CD4-positive, alpha-beta T cell treated with Interferon gamma for 1 hour (primary cell): ENCODE data around the gene VPS35L.
A peak's percentile ranks its signal among the peaks of the same experiment; 100 is the strongest.

ENCODE experiments used
- DNase-seq: peaks from one replicate; pipeline ENCODE4 v3.0.0-alpha.2; 2020

The VPS35L gene, protein sequence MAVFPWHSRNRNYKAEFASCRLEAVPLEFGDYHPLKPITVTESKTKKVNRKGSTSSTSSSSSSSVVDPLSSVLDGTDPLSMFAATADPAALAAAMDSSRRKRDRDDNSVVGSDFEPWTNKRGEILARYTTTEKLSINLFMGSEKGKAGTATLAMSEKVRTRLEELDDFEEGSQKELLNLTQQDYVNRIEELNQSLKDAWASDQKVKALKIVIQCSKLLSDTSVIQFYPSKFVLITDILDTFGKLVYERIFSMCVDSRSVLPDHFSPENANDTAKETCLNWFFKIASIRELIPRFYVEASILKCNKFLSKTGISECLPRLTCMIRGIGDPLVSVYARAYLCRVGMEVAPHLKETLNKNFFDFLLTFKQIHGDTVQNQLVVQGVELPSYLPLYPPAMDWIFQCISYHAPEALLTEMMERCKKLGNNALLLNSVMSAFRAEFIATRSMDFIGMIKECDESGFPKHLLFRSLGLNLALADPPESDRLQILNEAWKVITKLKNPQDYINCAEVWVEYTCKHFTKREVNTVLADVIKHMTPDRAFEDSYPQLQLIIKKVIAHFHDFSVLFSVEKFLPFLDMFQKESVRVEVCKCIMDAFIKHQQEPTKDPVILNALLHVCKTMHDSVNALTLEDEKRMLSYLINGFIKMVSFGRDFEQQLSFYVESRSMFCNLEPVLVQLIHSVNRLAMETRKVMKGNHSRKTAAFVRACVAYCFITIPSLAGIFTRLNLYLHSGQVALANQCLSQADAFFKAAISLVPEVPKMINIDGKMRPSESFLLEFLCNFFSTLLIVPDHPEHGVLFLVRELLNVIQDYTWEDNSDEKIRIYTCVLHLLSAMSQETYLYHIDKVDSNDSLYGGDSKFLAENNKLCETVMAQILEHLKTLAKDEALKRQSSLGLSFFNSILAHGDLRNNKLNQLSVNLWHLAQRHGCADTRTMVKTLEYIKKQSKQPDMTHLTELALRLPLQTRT

DNA sequence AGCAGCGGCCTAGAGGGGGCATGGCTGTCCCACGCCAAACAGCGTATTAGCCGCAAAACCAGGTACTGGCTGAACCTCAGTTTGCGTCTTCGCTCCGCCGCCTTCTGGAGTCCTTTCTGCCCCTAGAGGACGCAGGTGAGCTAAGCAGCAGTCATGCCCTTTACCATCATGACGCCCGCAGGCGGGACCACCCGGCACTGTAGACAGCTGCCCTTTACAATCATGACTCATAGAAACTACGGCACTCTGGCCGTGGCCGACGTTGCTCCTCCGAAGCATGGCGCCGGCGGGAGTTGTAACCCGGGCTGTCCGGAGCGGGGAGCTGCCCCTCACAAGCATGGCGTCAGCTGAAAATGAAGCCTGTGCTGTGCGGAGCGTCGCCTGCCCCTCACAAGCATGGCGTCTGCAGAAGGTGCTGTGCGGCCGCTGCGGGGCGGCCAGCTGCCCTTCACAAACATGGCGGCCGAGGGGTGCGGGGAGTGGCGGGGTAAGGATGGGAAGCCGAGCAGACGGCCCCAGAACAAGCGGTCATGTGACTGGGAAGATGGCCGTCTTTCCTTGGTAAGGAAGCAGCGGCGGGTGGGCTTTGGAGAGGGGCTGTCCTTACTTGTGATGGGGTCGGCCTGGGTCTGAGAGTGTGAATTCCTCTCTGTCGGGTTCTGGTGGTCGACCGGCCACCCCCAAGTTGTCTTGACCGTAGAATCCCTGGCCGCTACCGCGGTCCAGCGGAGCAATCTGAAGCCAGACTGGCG lies at the start of gene VPS35L:
Gene VPS35L, plus strand, starts transcription at position 518 of the 752 bp plus-strand sequence. Its CDS starts 27 bp downstream, at position 545.
- peak; percentile 97 for DNase-seq

DNA sequence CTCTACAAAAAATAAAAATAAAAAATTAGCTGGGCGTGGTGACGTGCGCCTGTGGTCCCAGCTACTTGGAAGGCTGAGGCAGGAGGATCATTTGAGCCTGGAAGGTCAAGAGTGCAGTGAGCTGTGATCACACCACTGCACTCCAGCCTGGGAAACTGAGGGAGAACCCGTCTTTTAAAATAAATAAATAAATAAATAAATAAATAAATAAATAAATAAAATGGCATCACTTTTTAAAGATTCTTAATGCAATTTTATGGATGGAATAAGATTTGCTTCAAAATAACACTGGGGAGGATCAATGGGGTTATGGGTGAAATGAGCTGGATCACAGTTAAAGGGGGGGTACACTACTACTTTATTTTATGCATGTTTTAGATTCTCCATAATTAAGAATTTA lies 48.5 kb upstream of the VPS35L start:
- DNase-seq: no peak

DNA sequence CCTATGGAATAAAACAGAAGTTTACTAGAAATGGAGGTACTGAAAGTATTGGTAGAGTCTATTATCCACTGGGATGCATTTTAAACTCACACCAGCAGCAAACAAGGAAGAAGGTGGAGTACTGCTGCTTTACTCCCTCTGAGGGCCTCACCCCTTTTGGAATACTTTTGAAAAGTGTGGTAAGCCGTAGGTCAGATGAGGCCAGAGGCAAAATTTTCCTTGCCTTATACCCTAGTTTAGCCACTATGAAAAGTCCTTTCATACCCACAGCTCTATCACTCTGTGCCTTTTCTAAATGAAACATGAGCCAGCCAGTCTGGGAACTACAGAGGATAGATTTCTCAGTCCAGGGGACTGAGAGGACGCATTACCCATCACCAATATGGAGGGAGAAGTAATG lies 47.6 kb upstream of the VPS35L start:
- no peak for DNase-seq

DNA sequence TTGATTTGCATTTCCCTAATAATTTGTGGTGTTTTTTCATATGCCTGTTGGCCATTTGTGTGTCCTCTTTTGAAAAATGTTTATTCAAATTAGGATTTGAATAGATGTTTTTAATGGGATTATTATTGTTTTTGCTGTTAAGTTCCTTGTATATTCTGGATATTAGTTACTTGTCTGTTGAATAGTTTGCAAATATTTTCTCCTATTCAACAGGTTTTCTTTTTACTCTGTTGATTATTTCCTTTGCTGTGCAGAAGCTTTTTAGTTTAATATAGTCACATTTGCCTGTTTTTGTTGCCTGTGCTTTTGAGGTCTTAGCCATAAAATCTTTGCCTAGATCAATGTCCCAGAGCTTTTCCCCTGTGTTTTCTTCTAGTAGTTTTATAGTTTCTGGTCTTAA lies 43.2 kb upstream of the VPS35L start:
- DNase-seq: no peak

DNA sequence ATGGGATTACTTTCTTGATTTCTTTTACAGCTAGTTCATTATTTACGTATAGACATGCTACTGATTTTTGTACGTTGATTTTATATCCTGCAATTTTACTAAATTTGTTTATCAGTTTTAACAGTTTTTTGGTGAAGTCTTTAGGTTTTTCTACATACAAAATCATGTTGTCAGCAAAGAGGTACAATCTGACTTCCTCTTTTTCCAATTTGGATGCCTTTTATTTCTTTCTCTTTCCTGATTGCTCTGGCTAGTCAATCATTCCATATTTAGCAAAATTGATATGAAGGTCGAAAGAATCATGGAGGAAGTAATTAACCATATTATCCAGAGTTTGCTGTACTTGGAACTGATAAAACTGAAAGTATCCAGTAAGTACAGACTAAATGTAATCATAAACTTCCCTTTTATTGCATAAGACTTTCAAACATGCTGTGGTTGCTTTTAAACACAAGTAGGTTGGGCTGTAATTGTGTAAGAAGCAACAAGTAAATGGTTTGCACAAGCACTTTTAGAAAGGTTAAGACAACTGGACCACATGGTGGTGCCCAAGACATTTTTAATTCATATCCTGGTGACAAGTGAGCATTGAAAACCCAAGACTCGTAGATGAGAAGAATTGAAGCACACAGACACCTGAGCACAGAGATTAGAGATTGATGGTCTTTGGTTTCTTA lies 42.0 kb upstream of the VPS35L start:
- DNase-seq: no peak

DNA sequence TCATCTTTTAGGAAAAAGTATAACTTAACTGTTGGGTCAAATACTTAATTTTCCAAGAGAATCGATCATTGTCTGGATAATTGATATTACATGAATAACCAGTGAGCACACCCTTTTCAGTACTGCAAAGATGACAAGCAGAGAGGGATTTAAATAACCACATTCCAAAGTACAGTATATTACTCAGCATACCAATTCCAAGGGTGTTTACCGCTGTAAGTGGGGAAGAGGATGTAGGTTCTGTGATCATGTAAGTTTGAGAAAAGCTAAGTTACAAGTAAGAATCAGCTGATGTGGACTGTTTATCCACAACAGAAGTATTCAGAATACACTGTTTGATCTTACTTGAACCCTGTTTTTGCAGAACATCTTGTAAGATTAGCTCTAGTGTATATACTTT lies 39.7 kb upstream of the VPS35L start:
- DNase-seq: no peak

DNA sequence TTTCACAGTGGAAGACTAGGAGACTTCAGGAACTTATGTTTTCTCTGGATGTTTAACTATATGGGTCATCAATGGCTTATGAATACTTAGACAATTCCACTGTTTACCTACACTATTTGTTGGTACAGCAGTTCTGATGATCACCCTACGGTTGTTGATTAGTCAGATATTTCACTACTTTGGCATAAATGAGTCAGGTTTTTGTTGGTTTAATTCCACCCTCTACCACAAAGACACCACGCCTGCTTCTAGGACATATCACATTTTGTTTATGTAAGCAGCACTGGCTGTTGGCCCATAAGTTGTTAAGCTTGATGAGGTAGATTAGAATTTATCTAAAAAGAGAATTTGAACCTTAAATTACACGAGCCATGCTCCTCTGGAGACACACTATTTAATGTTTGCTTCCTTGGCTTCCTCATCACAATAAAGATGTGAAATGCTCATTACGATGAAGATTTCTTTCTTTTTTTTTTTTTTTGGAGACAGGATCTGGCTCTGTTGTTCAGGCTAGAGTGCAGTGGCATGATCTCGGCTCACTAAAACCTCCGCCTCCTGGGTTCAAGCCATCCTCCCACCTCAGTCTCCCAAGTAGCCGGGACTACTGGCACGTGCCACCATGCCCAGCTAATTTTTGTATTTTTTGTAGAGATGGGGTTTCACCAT lies 37.9 kb upstream of the VPS35L start:
- DNase-seq: no peak

DNA sequence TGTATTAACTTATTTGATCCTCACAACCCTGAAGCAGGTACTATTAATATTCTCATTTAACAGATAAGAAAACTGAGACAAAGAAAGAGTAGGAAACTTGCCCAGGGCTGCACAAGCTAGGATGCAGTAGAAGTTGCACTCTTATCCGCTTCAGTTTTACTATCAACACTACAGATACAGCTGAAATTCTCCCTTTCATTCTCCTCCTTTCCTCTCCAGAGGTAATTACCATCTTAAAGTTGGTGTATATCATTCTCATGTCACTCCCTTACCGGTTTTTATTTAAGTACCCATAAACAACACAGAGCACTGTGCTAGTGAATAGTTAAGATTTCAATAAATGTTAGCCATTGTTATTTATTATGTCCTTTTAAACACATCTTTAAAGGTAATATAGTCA lies 37.1 kb upstream of the VPS35L start:
- DNase-seq: no peak

DNA sequence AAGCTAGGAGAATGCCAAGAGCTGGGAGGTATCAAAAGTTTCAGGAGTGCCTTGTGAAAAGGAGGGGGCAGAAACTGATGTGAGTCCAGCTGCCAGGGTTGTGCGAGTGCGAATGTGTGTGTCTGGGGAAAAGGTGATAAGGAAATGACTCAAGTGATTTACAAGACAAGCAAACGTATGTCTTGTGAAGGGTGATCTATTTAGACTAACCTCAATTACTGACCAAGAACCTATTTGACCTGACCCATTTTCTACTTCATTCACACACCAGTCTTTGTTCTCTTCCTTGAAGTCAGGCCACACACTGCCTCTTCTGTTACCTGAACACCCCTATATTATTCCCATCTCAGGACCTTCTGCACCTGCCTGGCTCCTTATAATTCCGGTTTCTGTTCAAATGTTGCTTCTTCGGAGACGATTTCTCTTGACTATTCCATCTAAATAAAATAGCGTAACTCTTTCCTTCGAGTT lies 34.6 kb upstream of the VPS35L start:
- DNase-seq: no peak

DNA sequence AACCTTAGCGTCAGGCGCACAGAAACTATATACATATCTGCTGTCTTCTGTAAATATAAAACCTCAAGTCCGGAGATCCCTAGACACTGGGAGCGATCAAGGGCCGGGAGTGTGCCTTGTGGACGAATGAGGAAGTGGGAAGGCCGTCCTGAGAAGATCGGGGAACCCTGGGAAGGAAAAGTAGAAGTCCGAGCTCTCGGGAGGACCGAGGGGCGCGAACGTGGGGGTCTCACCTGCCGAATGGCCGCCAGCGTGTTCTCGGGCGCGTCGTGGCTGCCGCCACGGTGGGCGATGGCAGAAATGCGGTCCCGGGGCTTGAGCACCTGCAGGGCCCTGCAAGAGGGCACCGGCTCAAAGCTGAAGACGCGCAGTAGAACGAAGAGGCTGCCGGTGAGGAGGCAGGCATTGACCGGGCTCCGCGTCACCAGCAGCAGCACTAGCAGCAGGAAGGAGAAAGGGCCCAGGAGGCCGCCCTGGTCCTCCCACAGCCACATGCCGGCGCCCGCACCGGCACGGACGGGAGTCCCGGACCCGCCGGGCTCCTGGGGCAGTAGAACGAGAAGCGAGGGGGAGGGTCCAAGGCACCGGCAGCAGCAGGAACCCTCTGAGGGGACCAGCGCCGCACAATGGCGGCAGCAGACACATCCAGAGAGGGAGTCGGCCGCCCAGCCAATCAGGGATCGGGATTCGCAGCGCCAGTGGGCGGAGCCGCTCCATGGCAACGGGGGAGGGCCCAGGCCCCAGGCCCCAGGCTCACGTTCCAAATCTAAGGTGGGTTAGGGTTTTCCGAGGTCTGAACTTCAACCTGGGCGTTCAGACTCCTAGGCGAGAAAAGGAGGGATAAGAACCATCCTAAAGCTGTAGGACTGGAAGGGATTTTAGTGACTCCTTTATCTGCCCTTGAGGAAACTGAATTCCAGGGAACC lies 33.8 kb upstream of the VPS35L start, which contains the start of gene GDE1:
Gene GDE1, minus strand, starts transcription at position 628 of the 926 bp plus-strand sequence. Its CDS starts 134 bp downstream, at position 494.
- DNase-seq: peak; percentile 92

DNA sequence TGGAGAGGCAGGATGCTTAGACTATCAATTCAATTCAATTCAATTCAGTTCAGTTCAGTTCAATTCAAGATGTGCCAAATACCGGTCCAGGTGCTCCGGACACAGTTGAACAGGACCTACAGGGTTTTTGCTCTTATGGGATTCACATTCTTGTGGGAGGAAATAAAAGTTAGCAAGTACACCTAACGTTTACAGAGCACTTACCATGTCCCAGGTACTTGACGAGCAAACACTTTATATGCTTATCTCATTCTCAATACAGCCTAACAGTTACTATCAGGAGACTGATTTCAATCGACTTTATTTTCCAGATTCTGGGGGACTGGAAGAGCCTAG lies 33.1 kb upstream of the VPS35L start:
- DNase-seq: no peak

DNA sequence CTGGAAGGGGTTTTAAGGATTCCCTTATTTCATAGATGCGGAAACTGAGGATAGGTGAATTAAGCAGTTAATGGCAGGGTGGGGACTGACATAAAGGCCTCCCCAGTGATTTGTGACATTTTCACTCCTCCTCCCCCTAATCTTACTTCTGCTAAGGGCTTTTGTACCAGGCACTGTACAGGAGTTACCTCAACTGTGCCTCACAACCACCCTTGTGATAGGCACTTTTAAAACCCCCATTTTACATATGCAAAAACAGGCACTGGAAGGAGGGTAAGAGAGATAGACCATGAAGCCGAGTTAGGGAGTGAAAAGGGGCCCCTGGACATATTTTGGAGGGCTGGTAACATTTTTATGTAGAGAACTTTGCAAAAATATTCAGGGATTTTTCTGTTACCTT lies 32.7 kb upstream of the VPS35L start:
- no peak for DNase-seq

DNA sequence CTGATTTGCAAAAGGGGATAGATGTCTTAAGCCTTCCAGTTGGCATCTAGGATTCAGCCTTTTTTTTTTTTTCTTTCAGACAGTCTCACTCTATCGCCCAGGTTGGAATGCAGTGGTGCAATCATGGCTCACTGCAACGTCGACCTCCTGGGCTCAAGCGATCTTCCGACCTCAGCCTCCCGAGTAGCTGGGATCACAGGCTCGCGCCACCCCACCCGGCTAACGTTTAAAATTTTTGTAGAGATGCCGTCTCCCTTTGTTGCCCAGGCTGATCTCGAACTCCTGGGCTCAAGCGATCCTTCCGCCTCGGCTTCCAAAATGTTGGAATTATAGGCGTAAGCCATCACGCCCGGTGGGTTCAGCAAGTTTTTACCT lies 32.3 kb upstream of the VPS35L start:
- DNase-seq: no peak

DNA sequence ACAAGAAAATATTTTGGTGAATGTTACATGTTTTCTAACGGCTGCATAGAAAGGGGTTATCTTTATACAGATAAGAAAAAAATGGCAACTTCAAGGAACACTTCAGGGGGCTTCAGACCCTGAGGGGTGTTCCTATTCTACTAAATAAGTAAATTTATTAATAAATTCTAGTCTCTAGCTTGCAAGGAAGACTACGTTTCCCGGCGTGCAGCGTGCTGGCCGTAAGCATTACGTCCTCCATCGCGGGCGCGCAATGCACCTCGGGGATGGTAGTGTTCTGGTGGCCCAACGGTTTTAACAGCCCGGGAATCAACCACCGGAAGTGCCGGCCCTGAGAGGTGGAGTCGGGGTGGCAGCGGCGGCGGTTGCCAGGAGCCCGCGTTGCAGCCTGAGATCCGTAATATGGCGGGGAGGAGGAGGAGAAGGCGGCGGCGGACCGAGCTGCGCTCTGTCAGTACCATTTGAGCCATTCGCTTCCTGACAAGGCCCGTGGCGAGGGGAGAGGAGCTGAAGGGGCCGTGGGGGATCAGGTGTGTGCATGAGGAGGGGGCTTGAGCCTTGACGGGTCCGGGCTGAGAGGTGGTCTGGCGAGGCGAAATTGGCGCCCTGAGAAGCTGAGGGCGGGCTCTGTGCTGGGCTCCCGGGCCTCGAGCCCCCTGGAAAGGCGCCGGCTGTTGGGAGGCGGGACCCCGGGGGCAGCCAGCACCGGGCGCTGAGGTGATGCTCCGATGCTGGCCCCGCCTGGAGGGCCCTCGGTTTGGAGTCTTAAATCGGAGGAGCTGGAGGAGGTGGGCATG lies 31.7 kb upstream of the VPS35L start, which contains the start of gene CCP110:
Gene CCP110, plus strand, starts transcription at position 384 of the 797 bp plus-strand sequence. CDS start 3,940 bp downstream, outside the sequence.
- DNase-seq: peak; percentile 92

DNA sequence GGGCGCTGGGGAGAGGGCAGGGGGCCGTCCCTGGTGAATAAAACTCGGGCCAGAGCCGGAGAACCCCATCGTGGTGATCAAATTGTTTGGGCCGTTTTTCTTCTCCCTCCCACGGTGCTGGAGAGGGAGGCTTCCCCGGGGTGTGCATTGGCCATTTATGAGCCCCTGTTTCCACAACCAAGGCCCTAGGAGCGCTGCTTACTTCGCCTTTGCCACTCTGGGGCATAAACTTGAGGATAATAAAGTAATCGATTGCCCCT lies 31.2 kb upstream of the VPS35L start:
- no peak for DNase-seq

DNA sequence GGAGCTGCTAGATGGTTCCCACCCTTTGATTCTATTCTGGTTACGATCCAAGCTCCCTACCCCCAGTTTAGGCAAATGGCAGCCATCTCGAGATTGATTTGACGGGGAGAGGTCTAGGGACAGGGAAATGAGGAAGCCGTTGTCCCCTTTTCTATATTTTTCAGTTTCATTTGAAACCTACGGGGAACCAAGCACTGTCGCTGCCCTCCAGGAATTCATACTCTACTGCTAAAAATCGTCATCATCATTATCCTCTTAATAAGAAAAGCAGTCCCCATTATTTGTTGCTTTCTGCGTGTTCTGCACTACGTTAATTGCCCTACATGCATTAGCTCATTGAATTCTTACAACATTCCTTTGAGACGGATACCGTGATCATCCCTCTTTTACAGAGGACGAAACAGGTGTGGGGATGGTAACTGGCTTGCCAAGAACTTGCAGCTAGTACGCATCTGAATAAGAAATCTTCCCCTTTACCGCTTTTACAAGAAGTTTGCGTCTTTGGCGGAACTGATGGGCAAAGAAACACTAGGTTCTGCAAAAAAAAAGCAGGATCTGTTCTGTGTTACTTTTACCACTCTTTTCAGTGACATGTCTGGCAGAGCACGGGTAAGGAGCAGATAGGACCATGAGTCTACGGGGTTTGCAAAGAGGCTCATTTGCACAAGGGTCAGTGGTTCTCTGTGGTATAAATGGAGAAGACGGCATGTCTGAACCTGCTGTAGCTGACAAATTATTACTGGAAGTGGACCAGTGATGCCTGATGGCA lies 30.7 kb upstream of the VPS35L start:
- no peak for DNase-seq

DNA sequence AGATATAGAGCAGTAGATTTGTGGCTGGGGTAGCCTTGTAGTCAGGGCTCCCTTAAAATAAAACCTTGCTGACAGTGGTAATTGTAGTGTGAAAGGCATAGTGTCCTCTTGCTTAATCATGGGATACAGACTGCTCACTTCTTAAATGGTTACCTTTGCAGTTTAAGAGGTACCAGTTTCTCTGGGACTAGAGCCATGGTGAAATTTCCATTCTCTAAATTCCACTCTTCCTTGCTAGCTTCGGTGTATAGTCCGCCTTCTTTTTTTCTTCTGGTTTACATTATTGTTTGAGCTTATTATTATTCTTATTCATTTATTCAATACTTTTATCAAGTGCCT lies 30.1 kb upstream of the VPS35L start:
- no peak for DNase-seq

DNA sequence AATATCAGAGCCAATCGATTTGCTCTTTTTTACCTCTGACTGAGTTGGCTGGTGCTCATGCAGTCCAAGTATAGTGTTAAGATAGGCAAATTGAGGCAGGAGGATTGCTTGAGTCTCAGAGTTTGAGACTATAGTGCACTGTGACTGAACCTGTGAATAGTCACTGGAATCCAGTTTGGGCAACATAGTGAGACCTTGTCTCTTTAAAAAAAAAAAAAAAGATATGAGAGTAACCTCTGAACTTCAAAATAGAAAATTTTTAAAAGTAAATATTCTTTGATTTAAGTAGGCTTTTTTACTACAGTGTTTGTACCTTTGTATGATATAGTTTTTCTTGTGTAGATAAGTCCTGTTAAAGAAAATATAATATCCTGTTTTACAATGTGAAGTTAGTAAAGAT lies 28.3 kb upstream of the VPS35L start:
- no peak for DNase-seq

DNA sequence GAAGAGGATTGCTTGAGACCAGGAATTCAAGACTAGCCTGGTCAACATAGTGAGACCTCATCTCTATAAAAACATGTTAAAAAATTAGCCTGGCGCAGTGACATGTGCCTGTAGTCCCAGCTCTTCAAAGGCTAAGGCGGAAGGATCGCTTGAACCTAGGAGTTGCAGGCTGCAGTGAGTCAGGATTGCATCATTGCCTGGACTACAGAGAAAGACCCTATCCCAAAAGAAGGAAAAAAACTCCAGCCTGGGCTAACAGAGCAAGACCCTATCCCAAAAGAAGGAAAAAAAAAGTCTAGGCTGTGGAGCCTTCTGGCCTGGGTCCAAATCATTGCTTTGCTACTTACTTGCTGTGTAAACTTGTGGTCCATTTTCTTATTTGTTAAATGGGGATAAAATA lies 26.8 kb upstream of the VPS35L start:
- DNase-seq: no peak
